Stromal cell of bone marrow (primary cell): ENCODE measurements around the gene PLSCR4.

Experiments
- DNase-seq: peaks from one replicate; pipeline ENCODE4 v3.0.0-alpha.2; 2012; ENCODE audit warnings: low read depth

PLSCR4 gene

DNA sequence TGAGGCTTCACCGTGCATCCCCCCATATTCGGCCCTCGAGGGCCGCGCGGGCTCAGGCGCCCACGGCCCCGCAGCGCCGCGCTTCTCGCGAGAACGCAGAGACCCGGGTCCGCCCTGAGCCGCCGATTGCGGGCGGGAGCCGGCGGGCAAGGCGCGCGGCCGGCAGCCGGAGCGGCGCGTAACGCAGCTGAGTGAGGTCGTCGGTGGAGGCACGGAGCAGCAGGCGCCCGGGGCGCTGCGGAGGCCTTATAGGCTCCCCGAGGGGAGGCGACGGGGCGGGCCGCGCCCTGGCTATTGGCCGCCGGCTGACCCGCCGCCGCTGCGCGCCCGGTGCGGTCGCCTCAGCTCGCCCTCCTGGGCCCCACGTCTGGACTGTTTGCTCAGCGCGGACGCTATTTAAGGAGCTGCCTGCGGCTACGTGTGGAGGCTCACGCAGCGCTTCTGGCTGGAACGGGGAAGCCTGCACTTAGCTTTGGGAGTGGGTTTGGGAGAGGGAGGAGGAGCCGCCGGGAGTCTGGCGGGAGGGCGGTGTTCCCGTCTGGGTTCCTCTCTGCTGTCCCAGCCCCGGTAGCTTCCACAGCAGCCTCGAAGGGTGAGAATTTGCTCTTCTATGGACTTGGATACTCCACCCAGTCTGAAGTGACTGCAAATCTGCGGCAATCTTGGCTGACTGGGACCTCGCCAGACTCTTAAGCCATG is 89.8 kb downstream of the PLSCR4 start, which contains the start of gene PLOD2:
PLOD2 (minus strand) TSS at position 221 of the 699 bp plus-strand sequence; CDS start at position 26, 195 bp downstream.
- DNase-seq: peak; percentile 64

DNA sequence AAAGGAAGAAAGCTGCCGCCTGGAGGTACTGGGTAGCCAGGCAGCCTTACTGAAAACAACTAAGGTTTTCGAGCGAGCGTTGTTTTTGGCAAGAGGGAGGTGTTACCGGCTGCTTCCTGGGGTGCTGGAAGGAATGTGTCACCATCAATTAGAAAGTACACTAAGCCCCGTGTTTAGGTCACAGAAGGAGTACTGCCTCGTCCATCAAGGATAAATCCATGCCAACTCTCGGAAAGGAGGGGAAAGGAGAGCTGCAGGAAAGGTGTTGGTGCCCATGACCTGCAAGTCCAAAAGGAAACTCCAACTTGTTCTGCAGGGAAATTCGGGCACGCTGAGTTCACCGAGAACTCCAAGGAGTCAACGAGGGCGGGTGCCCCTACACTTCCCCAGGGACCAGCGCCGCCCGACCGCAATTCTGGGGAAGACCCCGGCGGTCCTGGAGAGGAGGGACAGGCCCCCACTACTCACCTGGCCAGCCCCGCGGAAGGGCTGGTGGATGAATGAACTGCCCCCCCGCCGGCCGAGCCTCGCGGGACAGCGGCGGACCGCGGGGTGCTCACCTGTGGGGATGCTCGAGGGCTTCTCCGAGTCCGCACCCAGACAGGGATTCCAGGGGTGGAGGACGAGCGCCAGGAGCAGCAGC is 90.5 kb downstream of the PLSCR4 start:
- DNase-seq: peak; percentile 73

DNA sequence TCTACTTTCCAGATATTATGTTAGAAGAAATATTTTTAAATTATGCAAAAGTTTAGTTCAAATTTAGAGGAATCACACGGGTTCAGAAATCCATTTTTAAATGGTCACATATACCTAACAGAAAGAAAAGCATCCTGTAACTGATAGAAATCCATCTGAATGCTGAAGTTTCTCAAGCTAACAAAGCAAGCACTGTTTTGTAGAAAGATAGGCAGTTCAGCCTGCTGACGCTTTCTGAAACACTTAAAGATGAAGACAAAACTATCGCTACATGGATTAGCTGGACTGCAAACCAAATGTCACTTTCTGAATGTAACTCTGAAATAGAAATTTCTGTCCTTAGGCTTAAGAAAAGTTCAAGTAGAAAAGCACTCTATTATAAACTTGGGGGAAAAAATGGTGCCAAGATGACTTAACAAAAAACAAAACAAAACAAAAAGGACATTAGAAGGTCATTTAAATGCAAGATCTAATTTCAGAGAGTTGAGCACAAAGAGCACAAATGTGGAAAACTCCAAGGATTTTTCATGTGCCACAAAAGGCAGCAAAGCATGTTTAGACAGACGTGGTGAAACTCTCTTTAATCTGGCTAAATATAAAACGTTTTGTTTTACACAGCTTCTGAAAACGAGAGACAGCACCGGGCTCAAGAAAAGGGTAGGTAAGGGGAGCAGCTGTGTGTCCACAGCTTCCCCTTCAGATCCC is 91.1 kb downstream of the PLSCR4 start:
- no peak for DNase-seq

DNA sequence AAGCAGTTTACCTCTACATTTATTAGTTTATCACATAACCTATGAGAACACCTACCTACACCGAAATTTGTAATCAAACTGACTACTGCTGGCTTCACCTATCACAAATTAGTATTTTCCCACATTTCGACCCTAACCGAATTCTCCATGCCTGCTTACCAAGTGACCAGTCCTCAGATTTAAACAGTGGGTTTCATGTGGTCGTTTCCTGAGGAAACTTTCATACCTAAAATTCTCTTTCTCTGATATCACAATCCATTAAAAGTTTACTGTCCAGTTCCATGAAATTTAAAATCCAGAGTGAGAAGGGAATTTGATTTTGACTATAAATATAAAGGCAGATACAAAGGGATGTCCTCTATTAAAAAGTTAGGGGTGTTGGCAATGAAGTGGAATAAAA is 91.9 kb downstream of the PLSCR4 start:
- DNase-seq: no peak

DNA sequence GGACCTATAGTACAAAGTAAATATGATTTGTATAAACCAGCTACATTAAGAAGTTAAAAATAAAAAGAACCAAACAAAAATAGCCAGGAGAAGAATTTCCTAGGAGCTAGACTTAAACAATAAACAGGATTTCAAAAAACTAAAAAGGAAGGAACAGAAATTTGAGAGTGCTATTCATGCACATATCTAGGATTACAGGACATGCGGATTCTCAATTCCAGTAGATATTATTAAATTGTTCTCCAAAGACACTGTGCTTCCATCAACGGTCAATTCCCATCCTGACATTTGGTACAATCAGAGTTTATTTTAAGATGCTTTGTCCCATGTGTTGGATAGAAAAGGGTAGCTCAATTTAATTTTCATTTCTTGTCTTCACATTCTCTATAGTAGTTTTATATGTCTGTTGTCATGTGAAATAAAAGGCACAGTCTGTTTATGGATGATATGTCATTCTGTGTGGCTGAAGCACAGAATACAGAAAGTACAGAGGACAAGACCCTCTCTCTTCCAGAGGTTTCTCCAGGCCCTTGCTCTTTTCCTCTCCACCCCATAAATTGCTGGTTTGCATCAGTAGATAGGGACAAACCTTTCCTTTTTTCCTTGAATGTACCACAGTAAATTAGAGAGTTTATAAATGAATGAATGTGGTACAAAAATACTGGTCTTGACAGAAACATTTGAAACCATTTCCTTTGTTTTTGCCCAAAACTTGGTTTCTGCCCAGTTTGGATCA is 93.4 kb downstream of the PLSCR4 start:
- no peak for DNase-seq

DNA sequence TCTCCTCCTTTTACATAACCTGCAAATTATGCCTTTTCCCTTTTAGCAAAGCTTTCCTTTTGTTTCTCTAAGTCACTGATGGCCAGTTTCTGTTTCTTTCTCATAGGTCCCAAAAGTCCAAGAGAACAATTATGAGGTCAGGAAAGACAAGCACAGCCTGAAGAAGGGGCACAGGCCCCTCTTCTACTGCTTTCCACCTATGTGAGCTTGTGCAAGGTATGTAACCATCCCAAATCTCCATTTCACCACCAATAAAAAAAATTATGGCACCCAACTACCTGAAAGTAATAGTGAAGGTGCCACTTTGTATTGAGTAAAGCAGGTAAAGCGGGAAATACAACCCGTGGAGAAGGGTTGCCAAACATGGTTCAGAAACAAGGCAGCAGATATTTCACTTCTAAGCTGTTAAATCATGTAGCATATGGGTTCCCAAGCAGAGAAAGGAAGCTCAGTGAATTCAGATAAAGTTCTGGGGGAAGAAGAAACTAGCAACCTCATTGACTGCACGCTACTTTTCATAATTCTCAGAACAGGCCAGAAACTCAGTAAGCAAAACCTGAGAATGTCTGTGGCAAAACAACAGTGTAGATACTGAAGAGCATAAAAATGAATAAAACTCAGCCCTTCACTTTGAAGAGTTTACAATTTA is 94.1 kb downstream of the PLSCR4 start:
- no peak for DNase-seq

DNA sequence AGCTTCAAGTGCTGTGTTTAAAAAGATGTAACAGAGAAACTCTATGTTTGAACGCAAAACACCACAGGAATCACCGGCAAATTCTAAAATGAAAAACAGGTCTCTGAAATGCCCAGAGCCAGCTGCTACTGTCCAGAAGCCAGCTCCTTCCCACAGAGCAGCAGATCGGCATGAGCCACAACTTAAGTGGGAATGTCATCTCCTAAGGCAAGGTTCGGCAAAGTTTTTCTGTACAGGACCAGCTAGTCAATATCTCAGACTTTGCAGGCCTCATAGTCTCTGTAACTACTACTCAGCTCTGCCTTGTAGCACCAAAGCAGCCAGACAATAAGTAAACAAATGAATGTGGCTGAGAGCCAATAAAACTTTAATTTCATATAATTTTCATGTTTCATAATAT is 94.8 kb downstream of the PLSCR4 start:
- no peak for DNase-seq

DNA sequence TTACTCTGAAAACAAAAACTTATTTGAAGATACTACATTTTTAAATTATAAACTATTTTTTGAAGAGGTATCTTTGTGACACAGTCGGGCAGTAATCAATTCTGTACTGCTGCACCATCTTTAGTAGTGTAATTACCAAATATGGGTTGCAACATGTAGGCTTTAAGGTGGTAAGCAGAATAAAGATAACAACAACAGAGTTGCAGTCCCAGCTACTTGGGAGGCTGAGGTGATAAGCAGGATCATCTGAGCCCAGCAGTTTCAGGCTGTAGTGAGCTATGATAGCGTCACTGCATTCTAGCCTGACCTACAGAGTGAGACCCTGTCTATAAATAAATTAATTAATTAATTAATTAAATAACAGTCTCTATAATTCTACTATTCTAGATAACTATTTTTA is 95.9 kb downstream of the PLSCR4 start:
- DNase-seq: no peak

DNA sequence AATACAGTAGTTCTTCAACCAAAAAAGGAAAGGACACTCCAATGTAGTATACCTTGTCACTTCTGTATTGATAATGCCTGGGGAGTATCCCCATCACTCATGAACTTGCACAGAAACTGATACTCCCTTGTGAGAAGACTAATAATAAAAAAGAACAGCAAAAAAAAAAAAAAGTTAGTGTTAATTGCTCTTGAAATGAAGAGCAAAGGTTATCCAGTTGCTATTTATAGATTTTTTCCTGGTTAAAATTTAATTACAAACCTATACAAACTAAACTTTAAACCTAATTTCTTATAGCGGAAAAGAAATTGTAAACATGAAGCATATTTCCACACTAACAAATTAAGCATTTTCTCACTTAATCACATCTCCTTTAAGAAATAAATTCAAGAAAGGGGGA is 96.6 kb downstream of the PLSCR4 start:
- DNase-seq: no peak

DNA sequence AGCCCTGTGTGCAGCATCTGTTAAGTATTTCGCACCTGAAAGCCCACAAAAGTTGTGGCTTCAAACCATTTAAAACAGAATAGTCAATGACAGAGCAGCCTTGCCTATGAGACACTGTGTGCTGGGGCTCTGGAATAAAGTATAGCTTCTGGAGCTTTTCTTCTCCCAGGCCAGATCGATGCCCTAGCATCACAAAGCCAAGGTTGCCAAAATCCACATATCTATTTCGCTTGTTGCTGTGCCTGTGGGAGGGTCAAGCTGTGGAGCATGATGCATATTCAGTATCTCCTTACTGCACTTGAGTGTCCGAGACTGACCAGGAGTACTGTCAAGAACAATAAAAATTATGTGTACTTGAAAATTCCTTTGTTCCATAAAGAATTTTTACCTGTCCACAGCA is 97.5 kb downstream of the PLSCR4 start:
- no peak for DNase-seq

DNA sequence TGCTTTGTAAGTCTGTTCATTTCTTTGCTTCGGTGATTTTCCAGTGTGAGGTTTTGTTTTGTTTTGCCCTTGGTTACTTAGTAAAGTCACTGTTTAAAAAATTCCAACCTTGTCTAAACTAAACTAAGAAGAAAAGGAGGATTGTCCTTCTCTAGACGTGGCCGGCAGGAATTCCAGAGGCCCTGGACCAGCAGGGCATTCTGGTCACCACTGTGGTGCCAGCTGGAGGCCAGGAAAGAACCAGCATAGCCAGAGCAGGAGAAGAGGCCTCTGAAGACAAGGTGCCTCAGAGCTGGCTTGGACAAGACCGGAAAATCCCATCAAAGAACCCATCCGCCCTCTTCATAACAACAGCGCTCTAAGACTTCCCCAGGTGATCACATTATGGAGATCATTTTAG is 98.1 kb downstream of the PLSCR4 start:
- DNase-seq: no peak

DNA sequence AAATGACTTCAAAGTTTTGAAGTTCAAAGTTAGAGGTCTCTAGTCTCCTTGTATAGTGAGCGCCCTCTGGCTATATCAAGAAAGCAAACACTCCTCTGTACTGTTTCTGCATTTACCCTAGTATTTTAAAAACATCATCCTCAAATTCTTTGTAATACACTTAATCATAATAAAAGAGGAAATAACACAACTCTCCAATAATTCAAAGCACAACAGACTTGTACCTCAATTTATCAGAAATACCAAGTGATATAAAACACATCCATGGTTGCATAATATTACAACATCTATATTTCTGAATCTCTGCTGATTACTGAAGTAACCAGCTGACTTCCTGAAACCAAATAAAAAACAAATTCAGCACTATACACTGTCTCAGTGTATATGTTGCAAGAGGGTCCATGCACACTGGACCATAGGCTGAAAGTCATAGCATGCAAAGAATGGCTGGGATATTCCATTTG is 102.4 kb downstream of the PLSCR4 start:
- DNase-seq: no peak

DNA sequence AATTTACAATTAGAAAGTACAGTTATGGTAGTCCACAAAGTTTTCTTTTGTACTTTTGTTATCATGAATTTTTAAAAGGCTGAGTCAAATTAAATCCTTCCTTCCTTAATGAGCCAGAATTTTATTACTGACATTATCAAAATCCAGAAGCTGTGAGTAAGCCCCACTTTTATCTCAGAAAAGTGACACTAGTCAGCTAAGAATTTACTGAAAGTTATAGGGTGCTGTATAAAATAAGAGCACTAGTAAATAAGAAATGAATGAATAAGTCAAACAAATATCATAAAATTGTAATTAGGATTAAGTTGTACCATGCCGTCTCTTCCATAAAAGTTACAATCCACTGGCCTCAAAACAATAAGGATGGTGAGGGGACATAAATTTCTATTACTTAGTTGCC is 105.3 kb downstream of the PLSCR4 start:
- no peak for DNase-seq

DNA sequence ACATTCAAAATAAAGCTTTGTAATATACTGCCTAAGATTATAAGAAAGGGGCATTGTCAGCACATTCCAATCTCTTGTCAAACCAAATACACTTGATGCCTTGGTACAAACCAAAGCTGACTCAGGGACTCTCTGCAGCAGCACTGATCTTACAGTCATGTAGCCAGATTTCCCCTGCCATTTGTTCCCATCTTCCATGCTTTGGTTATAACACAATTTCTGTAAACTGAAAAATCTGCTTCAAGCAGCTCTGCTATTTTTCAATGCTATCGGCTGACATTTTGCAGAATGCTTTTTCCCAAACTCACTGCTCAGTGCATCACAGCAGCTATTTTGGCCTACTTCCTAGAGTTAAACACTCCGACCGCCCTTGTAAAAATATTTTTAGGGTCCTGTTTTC is 108.1 kb downstream of the PLSCR4 start:
- no peak for DNase-seq
